ENCODE results near the gene AMY1B.
"Not testable (repeated sequence)": the region's sequence is repeated elsewhere in the genome, so short reads cannot be mapped to it uniquely, and the experiment has no call there.

Gene AMY1B

DNA sequence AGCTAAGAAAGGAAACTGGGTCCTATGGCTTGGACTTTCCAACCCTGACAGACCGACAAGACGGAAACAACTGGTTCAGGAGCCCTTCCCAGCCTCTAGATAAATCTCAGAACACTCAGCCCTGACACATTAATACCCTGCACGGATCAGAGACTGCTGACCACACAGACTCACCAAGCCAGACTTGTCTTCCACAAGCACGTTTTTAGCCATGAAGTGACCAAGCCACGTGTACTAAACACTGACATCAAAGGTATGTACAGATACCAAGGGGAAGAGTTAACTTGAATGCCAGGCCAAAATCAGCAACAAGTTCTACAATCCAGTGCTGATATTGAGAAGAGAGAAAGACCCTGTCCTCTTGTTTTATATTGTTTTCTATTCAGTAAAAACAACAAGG, at the start of gene AMY1B:
AMY1B (minus strand) TSS at position 101 of the 400 bp plus-strand sequence. CDS start 571 bp downstream, outside the sequence.
- DNase-seq = not testable (repeated sequence)

DNA sequence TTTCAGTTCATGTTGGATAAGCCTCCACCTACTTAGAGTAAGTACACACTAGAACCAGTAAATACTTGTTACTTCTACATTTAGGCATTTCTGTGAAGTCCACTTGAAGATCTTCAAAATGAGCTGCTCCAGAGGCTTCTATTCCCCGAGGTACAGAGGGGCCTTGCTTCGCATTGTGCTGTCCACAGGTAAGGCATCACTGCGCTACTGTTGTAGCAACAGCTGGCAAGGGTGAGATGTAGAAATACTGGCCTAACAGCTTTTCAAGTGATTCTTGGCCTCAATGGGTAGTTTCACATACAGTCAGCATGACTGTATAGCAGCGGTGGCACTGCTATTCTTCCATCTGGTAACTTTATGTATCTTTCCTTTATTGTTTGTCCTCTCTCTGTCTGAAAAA, 49.0 kb upstream of the AMY1B start:
- not testable (repeated sequence) for DNase-seq

DNA sequence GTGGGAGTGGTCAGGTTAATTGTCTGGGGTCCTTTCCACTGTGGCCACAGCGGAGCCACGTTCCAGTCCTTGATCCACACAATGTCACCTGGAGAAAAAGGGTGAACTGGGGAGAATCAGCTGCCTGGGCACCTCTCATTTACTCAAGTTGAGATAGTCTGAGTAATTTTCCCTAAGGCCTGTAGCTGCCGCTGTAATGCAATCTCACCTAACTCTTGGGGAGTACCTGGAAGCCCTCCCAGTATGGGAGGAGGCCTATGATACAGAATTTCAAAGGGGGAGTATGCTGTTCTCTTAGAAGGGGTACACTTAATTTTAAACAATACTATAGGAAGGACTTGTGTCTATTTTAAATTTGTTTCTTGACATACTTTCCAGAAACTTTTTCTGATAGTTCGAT, 48.4 kb upstream of the AMY1B start:
- not testable (repeated sequence) for DNase-seq

DNA sequence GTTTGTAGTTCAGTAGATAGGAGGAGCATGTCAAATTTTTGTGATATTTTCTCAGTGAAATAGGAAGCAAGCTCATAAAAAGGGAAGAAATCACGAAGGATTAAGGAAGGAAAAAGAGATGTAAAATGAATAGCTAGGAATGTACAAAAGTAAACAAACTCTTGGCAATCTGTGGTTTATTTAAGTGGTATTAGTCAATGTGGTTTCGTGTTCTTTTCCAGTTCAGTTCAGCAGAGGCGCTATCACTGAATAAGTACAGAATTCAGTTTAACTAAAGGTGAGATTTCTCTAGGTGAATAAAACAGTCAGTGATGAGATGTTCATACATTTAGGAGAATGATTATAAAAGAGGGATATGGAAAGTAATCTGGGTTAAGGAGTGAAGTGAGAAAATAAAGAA, 42.0 kb upstream of the AMY1B start:
- DNase-seq = not testable (repeated sequence)

DNA sequence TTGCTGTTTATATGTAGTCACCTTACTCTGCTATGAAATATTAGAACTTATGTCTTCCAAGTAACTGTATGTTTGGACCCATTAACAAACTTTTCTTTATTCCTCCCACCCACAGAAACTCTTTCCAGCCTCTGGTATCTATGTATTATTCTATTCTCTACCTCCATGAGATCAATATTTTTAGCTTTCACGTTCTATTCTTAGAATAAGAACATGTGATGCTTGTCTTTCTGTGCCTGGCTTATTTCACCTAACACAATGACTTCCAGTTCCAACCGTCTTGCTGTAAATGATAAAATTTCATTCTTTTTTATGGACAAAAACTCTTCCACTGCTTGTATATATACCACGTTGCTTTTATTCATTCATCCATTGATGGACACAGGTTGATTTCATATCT, 39.3 kb upstream of the AMY1B start:
- DNase-seq = not testable (repeated sequence)

DNA sequence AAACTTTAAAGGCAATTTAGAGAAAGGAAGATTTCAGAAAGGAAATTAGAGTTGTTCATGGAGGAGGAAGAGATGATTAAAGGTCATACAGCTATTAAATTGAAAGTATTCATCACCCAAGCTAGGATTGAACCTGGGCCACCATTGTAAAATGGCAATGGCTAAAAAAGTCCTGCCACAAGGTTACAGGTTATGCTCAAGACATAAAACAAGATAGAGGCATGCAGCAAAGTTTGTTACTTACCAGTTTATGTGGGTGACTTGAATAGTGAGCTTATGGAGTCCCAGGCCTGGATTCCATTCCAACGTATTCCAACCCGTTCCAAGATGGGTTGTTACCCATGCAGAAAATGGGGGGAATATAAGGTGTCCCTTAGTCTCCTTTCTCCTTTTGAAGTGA, 25.5 kb upstream of the AMY1B start:
- not testable (repeated sequence) for DNase-seq

DNA sequence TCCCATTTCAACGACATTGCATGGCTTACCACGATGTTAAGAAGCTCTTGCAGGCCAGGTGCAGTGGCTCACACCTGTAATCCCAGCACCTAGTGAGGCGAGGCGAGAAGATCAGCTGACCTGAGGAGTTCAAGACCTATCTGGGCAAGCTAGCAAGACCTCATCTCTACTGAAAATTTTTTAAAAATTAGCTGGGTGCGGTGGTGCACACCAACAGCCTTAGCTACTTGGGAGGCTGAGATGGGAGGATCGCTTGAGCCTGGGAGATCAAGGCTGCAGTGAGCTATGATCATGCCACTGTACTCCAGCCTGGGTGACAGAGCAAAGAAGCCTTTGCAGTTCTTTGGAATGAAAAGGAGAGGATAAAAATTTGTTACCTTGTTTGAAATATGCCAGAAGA, 21.4 kb upstream of the AMY1B start:
- not testable (repeated sequence) for DNase-seq

DNA sequence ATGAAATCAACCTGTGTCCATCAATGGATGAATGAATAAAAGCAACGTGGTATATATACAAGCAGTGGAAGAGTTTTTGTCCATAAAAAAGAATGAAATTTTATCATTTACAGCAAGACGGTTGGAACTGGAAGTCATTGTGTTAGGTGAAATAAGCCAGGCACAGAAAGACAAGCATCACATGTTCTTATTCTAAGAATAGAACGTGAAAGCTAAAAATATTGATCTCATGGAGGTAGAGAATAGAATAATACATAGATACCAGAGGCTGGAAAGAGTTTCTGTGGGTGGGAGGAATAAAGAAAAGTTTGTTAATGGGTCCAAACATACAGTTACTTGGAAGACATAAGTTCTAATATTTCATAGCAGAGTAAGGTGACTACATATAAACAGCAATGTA, 14.4 kb upstream of the AMY1B start:
- DNase-seq = not testable (repeated sequence)

DNA sequence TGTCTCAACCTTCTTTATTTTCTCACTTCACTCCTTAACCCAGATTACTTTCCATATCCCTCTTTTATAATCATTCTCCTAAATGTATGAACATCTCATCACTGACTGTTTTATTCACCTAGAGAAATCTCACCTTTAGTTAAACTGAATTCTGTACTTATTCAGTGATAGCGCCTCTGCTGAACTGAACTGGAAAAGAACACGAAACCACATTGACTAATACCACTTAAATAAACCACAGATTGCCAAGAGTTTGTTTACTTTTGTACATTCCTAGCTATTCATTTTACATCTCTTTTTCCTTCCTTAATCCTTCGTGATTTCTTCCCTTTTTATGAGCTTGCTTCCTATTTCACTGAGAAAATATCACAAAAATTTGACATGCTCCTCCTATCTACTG, 11.7 kb upstream of the AMY1B start:
- DNase-seq = not testable (repeated sequence)

DNA sequence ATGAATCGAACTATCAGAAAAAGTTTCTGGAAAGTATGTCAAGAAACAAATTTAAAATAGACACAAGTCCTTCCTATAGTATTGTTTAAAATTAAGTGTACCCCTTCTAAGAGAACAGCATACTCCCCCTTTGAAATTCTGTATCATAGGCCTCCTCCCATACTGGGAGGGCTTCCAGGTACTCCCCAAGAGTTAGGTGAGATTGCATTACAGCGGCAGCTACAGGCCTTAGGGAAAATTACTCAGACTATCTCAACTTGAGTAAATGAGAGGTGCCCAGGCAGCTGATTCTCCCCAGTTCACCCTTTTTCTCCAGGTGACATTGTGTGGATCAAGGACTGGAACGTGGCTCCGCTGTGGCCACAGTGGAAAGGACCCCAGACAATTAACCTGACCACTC, 5.2 kb upstream of the AMY1B start:
- DNase-seq = not testable (repeated sequence)

DNA sequence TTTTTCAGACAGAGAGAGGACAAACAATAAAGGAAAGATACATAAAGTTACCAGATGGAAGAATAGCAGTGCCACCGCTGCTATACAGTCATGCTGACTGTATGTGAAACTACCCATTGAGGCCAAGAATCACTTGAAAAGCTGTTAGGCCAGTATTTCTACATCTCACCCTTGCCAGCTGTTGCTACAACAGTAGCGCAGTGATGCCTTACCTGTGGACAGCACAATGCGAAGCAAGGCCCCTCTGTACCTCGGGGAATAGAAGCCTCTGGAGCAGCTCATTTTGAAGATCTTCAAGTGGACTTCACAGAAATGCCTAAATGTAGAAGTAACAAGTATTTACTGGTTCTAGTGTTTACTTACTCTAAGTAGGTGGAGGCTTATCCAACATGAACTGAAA, 4.7 kb upstream of the AMY1B start:
- not testable (repeated sequence) for DNase-seq

DNA sequence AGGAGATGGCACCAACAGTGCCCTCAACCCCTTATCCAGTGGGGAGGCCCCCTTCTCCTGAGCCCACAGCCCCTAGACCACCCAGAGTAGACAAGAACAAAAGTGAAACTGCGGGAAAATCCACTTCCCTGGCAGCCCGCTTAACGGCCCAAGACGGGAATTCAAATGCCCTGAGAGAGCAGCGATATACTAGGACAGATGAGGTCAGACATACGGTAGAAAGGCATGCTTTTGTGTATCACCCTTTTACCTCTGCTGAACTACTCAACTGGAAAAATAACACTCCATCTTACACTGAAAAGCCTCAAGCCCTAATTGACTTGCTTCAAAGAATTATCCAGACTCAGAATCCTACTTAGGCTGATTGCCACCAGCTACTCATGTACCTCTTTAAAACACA, 1.4 kb upstream of the AMY1B start:
- DNase-seq = not testable (repeated sequence)

DNA sequence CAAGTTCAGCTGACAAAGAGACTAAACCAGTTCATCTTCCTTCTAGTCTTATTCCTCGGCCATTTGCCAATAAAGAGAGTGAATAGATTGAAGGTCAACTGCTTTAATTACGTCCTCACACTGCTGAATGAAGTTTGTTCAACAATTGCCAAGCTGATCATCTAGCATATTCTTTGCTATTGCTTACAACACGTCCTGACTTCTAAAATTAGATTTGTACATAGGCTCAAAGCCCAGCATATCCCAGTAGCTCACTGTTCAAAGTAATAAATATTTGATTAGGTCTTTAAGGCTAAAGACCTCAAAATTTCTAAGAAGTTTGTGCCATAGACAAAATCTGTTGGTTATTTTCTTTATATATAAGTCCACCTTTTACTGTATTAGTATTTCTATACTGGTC, 19.7 kb downstream of the AMY1B start:
- DNase-seq = not testable (repeated sequence)

DNA sequence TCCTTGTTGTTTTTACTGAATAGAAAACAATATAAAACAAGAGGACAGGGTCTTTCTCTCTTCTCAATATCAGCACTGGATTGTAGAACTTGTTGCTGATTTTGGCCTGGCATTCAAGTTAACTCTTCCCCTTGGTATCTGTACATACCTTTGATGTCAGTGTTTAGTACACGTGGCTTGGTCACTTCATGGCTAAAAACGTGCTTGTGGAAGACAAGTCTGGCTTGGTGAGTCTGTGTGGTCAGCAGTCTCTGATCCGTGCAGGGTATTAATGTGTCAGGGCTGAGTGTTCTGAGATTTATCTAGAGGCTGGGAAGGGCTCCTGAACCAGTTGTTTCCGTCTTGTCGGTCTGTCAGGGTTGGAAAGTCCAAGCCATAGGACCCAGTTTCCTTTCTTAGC, 40.5 kb downstream of the AMY1B start, which contains the start of gene AMY1A:
AMY1A (plus strand) TSS at position 301 of the 400 bp plus-strand sequence. CDS start 571 bp downstream, outside the sequence.
- DNase-seq = not testable (repeated sequence)

DNA sequence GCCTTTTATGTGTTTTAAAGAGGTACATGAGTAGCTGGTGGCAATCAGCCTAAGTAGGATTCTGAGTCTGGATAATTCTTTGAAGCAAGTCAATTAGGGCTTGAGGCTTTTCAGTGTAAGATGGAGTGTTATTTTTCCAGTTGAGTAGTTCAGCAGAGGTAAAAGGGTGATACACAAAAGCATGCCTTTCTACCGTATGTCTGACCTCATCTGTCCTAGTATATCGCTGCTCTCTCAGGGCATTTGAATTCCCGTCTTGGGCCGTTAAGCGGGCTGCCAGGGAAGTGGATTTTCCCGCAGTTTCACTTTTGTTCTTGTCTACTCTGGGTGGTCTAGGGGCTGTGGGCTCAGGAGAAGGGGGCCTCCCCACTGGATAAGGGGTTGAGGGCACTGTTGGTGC, 41.9 kb downstream of the AMY1B start:
- DNase-seq = not testable (repeated sequence)

DNA sequence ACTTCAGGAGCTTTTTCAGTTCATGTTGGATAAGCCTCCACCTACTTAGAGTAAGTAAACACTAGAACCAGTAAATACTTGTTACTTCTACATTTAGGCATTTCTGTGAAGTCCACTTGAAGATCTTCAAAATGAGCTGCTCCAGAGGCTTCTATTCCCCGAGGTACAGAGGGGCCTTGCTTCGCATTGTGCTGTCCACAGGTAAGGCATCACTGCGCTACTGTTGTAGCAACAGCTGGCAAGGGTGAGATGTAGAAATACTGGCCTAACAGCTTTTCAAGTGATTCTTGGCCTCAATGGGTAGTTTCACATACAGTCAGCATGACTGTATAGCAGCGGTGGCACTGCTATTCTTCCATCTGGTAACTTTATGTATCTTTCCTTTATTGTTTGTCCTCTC, 45.1 kb downstream of the AMY1B start:
- DNase-seq = not testable (repeated sequence)

DNA sequence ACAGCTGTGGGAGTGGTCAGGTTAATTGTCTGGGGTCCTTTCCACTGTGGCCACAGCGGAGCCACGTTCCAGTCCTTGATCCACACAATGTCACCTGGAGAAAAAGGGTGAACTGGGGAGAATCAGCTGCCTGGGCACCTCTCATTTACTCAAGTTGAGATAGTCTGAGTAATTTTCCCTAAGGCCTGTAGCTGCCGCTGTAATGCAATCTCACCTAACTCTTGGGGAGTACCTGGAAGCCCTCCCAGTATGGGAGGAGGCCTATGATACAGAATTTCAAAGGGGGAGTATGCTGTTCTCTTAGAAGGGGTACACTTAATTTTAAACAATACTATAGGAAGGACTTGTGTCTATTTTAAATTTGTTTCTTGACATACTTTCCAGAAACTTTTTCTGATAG, 45.7 kb downstream of the AMY1B start:
- DNase-seq = not testable (repeated sequence)

DNA sequence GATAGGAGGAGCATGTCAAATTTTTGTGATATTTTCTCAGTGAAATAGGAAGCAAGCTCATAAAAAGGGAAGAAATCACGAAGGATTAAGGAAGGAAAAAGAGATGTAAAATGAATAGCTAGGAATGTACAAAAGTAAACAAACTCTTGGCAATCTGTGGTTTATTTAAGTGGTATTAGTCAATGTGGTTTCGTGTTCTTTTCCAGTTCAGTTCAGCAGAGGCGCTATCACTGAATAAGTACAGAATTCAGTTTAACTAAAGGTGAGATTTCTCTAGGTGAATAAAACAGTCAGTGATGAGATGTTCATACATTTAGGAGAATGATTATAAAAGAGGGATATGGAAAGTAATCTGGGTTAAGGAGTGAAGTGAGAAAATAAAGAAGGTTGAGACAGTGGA, 52.1 kb downstream of the AMY1B start:
- not testable (repeated sequence) for DNase-seq

DNA sequence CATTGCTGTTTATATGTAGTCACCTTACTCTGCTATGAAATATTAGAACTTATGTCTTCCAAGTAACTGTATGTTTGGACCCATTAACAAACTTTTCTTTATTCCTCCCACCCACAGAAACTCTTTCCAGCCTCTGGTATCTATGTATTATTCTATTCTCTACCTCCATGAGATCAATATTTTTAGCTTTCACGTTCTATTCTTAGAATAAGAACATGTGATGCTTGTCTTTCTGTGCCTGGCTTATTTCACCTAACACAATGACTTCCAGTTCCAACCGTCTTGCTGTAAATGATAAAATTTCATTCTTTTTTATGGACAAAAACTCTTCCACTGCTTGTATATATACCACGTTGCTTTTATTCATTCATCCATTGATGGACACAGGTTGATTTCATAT, 54.8 kb downstream of the AMY1B start:
- not testable (repeated sequence) for DNase-seq

Data from GOT3 (cell line).